RPMI8226 (cell line): Measurements from ENCODE around the gene MANSC1.

Source experiments
- DNase-seq: peaks from one replicate; pipeline ENCODE4 v3.0.0-alpha.2; 2015

The MANSC1 gene

GRCh38 chr12:12349711-12350665, at the start of gene MANSC1:
Gene MANSC1 (minus strand): TSS chr12:12350242. CDS start chr12:12343314, 6,928 bp downstream.
- DNase-seq, result peak; percentile 61

DNA sequence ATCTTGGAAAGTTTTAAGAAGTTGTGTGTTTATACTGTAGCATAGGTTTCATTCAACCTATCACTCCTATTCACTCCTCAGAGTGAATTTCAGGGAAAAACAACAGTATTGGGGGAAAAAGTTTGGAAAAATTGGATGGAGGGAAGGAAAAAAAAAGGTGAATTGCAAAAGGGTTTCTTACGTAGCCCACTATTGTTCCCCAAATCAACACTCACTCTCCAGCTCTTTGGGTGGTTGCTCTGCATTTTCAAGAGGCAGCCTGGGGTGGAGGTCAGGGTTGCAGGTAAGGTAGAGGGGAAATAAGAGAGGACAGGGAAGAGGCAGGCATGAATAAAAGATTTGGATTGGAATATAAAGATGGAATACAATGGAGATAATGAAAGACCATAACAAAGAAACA, 49.1 kb upstream of the MANSC1 start:
- DNase-seq, result no peak

DNA sequence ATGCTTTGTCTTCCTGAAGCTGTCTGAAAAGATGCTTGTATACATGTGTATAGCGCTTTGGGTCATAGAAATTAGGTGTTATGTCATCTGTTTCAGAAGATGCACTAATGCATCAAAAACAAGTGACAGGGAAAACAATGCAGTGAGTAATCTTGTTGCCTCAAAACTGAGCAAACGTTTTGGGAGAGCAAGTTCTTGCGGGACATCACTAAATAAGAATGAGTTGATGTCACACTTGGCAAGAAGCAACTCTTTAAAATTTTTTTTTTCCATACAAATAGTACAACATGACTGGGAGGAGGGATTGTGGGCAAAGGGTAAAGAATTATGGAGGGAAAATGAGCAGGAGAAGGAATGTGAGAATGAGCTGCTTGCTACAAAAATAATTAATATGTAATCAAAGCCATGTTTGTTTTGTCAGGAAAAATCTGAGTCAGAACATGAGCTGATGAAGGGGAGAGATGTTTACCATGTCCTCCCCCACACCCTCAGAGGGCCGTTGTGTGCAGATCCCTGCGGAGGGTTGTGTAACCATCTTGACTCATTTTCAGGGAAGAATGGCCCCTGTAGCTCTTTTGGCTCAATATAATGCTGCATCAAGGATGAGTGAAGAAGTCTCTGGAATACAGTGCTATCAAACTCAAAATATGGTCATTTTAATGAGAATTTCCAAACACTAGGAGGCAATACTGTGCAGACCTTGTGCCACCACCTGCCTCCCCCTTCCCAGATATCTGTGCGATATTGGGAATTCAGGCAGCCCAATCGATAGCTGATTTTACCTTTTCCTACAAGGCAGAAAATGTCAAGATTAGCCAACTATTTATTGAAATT, 48.2 kb upstream of the MANSC1 start:
- DNase-seq, result no peak

DNA sequence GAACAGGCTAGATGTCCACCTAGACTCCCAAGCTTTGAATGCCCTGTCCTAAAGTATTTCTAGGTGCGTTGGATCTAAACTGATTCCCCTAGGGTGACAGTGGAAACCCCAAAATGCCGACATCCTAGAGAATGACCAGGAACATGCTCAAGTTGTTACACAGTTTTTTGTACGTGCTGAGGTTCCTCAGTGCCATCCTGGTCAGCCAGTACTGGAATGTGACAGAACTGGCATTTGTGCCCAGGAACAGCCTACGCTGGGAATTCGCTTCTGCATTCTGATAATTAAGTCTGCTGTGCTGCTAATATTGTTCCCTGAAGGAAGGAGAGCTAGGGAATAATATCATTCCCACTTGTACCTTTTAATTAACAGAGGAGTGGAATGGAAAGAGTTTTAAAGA, 47.1 kb upstream of the MANSC1 start:
- no peak for DNase-seq

DNA sequence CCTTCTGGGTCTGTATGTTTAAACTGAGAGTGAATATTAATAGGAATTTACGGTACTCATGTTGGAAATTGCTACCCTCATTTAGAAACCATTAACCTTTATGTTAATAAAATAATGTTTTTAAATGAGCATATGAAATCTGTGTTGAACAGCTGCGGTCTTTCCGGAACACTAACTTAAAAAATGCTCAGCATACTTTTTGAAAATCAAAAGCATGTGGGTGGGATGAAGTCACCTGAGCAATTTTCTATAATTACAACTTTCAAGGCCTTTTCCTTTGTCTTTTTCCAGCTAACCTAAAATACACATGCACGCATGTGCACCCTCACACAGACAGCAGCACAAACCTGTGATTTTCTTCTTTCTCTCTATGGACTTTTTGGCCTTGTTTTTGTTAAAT, 46.7 kb upstream of the MANSC1 start:
- DNase-seq, result no peak

GRCh38 chr12:12393171-12393570, 43.1 kb upstream of the MANSC1 start:
- DNase-seq, result no peak

DNA sequence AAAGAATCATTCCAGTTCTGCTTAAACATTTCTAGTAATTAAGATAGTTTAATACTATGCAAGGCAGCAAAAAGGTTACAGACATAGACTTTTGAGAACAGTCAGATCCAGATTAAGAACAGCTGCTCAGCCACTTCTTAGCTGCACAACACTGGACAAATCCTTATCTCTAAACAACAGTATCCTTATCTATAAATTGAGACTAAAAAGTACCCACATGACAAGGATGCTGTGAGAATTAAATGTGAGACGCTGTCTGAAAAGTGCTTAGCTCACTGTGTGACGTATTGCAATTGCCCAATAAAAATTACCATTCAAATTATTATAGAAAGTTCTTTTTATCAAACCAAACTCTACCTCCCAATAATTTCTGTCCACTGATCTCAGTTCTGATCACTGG, 42.4 kb upstream of the MANSC1 start:
- no peak for DNase-seq

- no peak for DNase-seq
Observed at GRCh38 chr12:12387501-12387900, 37.5 kb upstream of the MANSC1 start.

DNA sequence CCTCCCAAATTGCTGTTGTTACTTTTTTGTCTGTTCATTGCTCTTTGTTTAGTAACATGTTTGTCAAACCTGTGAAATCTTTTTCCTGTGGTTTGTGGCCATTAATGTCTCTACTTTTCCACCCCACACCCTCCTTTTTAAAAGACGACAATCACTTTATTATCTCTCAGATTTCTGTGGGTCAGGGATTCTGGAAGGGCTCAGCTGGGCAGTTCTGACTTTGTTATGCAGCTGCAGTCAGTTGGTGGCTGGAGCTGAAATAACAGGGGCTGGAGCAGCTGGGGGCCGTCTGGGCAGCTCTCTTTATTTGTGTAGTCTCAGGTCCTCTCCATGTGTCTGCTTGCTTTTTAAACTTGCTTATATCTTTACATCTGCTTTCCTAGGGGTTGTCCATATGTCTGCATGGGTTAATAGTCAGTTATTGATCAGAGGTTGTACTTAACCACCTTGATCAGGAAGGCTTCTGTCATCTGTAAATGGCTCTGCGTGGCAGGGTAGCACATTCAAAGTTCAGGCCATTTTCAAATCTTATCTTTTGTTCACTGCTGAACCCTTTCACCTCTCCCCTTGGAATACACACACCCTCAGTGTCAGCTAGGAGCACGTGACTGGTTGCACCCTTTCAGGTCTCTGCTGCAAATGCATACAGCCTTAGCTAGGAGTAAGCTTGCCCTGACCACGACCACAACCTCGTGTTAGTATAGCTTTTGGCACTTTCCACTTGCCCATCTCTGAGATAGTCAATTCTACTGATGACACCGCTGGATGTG, 34.7 kb upstream of the MANSC1 start:
- no peak for DNase-seq

DNA sequence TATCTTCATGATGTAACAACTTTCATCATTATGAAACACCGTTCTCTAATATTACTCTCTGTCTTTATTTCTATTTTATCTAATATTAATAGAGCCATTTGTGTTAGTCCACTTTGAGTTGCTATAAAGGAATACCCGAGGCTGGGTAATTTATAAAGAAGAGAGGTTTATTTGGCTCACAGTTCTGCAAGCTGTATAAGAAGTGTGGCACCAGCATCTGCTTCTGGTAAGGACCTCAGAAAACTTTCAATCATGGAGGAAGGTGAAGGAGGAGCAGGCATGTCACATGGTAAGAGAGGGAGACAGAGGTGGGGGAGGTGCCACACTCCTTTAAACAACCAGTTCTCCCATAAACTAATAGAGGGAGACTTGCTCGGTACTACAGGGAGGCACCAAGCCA, 31.9 kb upstream of the MANSC1 start:
- no peak for DNase-seq

GRCh38 chr12:12380949-12381593, 31.0 kb upstream of the MANSC1 start:
- DNase-seq, result no peak

DNA sequence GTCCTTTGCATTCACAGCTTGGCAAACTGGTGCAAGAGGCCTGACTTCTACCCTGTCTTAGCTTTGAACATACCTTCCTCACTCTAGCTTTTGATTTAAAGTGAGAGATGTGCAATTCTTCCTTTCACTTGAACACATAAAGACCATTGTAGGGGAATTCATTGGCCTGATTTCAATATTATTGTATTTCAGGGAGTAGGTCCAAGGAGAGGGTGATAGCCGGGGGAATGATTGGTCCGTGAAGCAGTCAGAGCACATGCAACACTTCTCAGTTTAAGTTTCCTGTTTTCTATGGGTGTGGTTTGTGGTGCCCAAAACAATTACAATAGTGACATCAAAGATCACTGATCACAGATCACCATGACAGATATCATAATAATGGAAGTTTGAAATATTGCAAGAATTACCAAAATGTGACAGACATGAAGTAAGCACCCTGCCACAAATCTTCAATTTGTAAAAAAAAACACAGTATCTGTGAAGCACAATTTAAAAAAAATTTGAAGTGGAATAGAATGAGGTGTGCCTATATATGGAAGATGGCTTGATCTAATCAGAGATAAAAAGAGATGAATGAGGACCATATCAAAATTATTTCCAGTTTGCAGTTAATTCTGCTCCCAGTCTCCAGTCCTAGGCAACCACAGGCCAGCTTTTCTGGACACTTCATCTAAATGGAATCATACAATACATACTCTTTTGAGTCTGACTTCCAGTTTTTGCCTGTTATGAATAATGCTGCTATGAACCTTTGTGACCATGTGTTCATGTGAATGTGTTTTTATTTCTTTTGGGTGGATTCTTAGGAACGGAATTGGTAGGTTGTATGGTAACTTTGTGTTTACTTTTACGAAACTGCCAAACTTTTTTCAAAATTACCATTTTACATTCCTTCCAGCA, 30.0 kb upstream of the MANSC1 start:
- DNase-seq, result no peak

GRCh38 chr12:12378616-12379015, 28.6 kb upstream of the MANSC1 start:
- no peak for DNase-seq

- peak; percentile 66 for DNase-seq
Observed at GRCh38 chr12:12376646-12377448, 26.8 kb upstream of the MANSC1 start.

DNA sequence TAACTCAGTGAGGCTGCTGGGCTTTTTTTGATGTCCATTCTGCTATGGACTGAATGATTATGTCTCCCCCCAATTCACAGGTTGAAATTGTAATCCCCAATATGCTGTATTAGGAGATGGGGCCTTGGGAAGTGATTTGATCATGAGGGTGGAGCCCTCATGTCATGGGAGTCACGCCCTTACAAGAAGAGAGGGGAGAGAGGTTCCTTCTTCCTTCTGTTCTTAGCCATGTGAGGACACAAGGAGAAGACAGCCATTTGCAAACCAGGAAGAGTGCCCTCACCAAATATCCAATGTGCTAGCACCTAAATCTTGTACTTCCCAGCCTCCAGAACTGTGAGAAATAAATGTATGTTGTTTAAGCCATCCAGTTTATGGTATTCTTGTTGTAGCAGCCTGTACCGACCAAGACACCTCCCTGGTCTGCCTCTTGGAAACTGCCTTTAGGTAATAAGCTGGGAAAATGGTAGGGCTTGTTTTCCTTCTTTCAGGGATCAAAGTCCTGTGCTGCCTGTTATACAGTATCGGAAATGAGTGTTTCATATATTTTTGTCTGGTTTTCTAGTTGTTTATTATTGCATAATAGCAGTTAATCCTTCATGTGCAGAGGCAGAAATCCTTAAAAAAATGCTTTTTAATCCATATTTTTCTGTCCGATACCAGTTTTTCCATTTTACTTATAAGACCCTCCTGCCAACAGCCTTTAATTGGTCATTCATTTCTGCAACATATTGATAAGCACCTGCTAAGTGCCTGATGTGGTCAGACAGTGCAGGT, 23.1 kb upstream of the MANSC1 start:
- DNase-seq, result no peak

DNA sequence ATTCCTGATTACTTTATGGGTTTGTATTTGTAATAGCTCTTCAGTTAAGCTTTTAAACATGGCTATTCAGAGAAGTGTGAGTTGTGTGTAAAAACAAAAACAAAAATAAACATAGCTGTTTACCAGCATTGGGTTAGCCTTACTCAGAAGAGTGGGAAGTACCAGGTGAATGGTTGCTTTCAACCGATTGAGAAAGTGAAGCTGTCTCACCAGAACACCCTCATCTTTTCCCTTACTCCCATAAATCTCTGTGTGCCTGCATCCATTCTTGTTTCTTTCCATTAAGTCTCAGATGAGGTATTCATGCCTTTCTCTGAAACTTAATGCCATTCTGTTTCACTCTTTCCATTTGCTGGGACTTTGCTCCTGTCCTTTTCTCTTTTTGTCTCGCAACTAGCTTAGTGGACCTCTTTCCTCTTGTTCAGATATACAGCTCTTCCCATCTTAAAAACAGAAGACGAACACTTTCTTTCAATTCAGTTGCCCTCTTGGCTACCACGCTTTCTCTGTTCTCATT, 17.5 kb upstream of the MANSC1 start:
- no peak for DNase-seq

GRCh38 chr12:12366701-12367481, 16.8 kb upstream of the MANSC1 start:
- no peak for DNase-seq

DNA sequence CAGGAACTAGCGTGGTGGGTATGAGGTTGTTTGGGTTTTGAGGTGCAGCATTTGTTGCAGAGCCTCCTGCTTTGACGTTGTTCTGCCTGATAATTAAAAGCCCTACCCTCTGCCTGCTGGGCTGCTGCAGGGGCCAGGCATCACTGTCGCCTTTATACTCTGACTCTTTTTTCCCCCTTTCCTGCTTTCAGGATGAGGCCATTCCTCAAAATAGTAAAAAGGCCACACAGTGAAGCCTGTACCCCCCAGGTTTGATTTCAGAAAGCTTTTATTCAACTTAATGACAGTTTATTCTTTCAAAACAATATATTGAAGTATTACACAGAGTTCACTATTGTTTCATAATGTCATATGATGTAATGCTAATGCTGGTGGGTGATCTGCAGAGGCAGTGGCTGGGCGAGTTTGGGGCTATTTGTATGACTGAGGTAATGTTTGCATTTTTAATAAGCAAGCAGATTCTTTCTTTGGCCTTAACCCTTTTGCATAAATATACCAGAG, 15.9 kb upstream of the MANSC1 start:
- DNase-seq, result no peak

DNA sequence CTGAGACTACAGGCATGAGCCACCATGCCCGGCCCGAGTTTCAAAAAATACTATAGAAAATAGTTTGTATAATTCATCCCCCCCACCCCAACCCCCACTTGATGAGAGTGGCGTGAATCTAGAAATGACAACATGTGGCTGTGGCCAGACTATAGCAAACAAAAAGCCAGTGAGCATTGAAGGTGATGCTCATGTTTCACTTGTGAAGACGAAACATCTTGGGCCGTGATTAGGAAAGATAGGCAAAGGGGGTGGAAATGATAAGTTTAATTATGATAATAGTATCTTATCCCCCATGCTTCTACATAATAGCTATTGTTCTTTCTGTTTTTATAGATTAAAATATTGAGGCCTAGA, 15.4 kb upstream of the MANSC1 start:
- DNase-seq, result no peak
